Midbrain (tissue), 1 donor: Measurements from ENCODE around the gene KNCN.
A peak's percentile ranks its signal among the peaks of the same experiment; 100 is the strongest.

Source experiments
- DNase-seq: peaks from one replicate; lab custom pipeline; 2025; lab: John Stamatoyannopoulos, UW

The KNCN gene

DNA sequence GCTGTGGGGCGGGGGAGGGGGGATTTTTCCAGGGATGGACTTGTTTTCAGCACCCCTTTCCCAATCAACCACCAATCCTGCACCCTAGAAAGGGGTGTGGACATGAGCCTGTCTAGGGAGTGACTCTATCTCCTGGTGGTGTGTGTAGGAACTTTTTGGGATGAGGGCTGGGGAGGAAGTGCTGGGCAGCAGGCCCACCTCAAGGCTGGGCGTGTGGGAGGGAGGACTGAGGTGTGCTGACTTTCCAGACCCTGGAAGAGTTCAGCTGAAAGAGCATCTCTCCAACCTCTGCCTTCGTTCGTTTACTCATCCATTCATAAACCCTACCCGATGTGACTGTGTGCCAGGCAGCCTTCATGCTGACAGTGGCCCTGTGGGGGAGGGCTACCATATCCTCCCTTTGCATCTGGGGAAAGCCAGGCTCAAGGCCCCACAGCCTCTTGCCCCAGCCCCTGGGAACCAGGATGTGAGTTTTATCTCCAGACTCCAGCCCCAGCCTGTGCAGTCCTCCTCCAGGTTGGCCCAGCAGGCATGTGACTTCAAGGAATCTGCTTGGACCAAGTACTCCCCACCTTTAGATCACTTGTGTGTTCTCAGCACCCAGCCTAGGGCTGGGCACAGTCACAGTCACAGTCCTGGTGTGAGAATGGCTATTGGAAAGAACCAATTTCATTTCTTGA, 6.7 kb downstream of the KNCN start:
- DNase-seq, result no peak

- no peak for DNase-seq
These were observed 7.5 kb downstream of the KNCN start for GRCh38 chr1:46543761-46544560.

GRCh38 chr1:46543382-46543760, 8.1 kb downstream of the KNCN start:
- DNase-seq, result no peak

DNA sequence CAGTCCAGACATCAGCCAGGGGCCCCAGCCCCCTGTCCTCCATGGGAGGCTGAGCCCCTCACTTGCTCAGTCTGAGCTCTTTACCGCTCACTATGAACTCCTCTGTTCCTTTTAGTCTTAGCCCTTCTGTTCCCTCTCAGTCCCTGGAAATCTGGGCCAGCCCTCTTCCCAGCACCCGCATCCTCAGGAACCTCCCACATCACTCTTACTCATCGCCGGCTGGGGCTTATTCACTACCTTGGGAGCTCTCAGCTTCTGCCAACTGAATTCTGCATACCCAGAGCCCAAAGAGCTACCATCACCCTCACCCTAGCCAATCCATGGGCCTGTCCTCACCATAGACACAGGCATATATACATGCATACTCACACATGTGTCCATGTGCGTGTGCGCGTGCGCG, 11.5 kb downstream of the KNCN start:
- DNase-seq, result no peak

DNA sequence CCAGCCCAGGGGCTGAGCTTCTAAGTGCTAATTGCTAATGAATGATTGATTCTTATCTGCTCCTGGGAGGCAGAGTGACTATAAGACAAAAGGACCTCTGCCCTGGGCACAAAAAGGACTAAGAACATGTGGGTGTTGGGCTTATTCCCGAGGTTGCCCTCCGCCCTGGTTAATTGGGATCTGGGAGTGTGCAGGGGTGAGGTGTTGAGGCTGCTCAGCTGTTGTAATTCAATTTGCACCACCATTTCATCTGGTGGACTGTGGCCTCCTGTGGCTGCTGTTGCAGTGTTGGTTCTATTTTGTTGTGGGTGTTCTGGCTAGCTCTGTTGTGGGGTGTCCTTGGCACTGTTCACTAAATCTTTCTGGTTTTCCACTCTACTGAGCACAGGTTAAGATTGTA, 13.3 kb downstream of the KNCN start:
- no peak for DNase-seq

DNA sequence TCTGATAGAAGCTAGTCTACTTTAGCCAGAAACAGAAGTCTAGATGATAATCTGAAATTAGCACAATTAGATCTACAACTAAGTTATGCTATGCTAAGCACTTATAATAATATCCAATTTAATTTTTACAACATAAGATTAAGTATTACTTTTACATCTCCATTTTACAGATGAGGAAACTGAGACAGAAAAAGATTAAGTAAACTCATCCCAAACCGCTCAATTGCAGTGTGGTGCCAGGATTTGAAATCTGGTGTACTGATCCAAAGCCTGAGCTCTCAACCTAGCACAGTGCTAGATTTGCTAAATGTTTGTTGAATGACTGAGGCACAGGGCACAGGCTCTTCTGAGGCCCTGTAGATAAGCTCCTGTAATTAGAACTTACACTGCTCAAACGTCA, 13.8 kb downstream of the KNCN start:
- no peak for DNase-seq

- DNase-seq, result no peak
These were observed 14.9 kb downstream of the KNCN start for GRCh38 chr1:46536527-46536926.

- DNase-seq, result no peak
These were observed 16.4 kb downstream of the KNCN start for GRCh38 chr1:46535063-46535462.

- DNase-seq, result peak; percentile 12
These were observed 18.1 kb downstream of the KNCN start for GRCh38 chr1:46533179-46533864.

DNA sequence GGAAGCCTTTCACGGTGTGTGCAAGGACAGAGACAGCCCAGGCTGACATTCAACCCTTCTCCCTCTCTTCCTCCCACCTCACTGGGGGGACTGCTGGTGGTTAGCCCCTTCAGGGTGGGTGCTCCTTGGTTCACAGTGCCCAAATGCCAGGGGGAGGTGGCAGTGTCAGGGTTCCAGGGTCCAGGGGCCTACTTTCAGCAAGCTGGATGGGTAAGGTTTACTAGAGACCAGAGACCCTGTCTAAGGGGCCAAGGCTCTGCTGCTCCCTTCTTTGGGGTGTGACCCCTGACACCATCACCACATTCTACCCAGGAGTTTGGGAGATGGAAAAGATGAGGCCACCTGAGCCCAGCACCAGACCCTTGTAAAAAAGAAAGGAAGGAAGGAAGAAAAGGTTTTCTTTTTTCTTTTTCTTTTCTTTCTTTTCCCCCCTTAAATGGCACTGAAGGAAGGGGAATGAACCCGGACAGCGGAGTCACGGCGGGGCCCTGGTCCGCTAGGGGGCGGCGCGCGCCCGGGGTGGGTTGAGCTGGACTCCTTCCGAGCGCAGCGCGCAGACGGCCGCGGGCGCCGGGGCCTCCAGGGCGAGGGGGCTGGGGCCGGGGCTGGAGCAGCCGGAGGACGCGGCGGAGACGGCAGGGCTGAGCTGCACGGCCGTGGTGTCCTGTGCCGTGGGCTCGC, 18.8 kb downstream of the KNCN start:
- peak; percentile 68 for DNase-seq

GRCh38 chr1:46532095-46532494, 19.4 kb downstream of the KNCN start:
- no peak for DNase-seq

DNA sequence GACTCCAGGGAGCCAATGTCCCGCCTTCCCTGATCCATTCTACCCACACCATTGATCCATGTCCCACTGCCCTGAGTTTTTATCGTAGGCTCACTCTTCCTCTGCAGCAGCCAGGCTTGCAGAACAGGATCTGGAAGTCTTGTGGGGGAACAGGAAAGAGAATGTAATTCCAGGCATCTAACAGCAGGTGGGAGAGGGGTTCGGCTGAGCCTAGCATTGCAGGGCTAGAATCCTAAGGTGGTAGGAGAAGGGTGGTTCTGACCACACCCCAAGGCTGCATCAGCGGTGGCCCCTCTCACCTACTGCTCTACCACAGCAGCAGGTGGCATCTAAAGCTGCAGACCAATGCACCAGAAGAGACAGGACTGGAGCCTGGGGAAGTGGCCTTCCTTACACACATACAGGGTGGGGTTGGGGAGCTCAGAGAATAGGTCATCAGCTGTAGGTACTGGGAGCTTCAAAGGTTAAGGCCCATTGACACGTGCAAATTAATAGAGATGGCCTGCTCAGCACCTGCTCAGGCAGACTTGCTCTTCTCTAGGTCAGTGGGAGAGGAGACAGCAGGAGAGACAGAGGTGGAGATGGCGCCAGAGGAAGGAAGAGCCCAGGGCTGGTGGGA, 20.5 kb downstream of the KNCN start:
- no peak for DNase-seq

DNA sequence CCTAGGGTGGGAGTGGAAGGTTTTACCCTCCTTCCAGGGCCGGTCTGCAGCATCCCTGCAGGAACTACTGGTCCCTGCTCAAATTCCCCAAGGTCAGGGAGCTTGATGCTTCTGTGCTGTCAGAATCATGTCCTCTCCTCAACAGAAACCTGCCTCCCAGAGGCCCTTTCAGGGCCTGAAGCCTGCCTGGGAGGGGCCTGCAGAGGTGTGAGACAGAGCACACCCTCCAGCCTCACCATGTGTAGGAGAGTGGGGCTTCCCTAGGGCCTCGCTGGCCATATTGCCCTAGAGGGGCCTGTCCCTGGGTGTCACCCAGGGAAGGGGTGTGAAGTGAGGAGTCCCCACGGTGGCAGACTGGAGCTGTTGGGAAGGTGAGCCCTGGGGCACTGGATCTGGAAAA, 21.1 kb downstream of the KNCN start:
- DNase-seq, result no peak

DNA sequence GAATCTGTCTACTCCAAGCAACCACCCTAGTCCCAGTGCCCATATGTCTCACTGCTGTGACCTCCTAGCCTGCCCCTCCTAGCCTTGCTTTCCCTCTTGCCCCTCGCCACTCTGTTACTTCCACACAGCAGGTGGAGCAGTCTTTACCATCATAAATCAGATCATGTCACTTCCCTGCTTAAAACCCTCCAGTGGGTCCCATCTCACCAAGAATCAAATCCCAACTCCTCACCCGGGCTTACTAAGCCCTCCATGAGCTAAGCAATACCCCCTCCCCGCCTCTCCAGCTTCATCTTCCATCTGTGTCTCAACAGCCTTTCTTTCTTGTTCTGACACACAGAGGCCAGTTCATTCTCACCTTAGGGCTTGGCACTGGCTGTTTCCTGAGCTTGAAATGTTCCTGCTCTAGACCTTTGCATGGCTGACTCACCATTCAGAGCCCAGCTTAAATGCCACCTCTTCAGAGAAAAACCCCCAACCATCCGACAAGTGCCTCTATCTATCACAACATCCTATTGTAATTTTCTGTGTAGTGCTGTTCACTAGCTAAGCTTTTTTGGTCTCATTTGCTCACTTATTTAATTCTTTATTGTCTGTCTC, 22.3 kb downstream of the KNCN start:
- DNase-seq, result no peak

- no peak for DNase-seq
These were observed 23.0 kb downstream of the KNCN start for GRCh38 chr1:46528297-46528955.

DNA sequence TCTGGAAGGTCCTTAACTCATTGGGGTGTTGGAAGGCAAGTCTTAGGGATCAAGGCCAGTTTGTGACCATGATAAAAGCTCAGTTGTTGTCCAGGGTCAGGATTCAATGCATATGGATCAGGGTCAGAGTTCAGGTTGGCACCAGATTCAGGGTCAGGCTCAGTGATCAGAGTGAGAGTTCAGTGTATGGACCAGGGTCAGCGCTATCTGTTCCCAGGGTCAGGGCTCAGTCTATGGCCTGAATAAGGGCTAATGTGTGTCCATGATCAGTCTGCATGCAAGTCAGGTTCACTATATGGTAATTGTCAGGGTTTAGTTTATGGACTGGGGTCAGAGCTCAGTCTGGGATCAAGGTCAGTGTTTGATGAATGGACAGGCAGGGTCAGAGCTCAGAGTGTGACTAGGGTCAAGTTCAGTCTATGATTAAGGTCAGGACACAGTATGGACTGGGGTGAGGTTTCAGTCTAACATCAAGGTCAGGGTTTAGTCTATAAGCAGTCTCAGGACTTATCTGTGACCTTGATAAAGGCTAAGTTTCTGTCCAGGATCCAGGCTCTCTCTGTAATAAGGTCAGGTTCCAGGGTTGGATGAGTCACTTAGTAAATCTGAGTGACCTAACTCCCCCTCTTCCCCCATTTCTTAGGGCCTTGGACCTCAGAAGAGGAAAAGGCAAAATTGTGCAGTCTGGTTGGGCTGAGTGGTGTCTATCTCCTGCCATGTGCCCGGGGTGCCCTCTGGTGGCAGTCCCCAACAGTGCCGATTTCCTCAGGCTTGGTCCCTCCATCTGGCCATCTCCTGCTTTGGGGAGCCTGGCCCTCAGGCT, 23.8 kb downstream of the KNCN start:
- DNase-seq, result peak; percentile 87

- no peak for DNase-seq
These were observed 24.7 kb downstream of the KNCN start for GRCh38 chr1:46526691-46527291.

DNA sequence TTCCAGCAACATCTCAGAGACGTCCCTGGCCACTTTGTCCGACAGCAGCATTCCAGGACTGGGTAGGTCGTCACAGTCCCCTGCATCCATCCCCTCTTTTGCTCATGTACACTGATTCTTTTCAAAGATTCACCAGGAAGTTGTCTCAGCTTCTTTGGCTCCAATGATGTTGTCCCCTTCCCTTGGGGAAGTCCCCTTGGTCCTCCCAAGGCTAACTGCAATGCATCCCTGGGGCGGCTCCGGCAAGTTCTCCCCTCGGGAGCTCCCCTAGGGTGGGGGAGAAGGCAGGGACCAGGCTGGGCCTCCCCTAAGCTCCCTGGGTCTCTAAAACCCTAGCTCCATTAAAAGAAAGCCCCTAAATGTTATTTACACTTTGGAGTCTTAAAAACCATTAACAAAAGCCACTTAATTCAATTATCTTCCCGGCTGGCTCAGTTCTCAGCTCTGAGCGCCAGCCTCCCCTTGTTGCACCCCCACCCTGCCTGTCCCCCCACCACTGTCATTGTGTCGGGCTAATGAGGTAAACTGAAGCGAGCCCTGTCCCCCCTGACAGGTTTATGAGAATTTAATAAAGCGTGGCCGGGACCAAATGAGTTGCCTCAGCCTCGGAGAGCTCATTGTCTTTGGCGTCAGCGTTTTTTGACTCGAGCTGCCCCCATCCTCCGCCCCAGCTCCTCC, 25.3 kb downstream of the KNCN start:
- DNase-seq, result no peak
